K562 (cell line): ENCODE data around the gene ST7. TPM values are rescaled to one million over a fixed set of nuclear protein-coding genes. Genes with fewer than 3 reads are reported as not detected.

ENCODE experiments used
- ATAC-seq: fragments of 200-7000 bp; cut with Tn5 transposase; 3 replicates; pipeline ENCODE4 v1.9.1; 2020; ENCODE audit warnings: moderate library complexity
- BruUV-seq: library from RNA; stranded (reverse); fragments of 400-500 nt; replicated peaks from 2 replicates; lab custom pipeline; 2021; lab: Mats Ljungman, UMichigan
- CTCF ChIA-PET: fragments of 300-600 bp; formaldehyde crosslinking; extraction: SDS; loops from one replicate; lab custom pipeline; 2021; ENCODE audit warnings: low intra/inter-chr PET ratio; lab: Yijun Ruan, JAX
- POLR2A ChIA-PET: fragments of 300-600, 350-650 bp; sonication (Branson Sonifier 250); formaldehyde crosslinking; extraction: SDS; loops from one replicate; lab custom pipeline; 2021; ENCODE audit warnings: antibody characterized with exemption, inconsistent platforms; lab: Yijun Ruan, JAX
- DNase-seq, 4 experiments: peaks; one replicate each; pipeline versions ENCODE4 v3.0.0 to v3.0.0-alpha.2; 2011 to 2018; ENCODE audit warnings: low spot score in 3 of 4, mixed read lengths in 3 of 4; ENCODE audit errors: extremely low read depth in 1 of 4
- FAIRE-seq: peaks from 2 replicates; lab custom pipeline; 2011; peaks lifted over from hg19 to GRCh38; lab: Jason Lieb, UNC
- H2AFZ ChIP-seq: 2 replicates; pipeline ENCODE4 v1.6.0; 2011; ENCODE audit warnings: low read depth, low read length, control low read depth, inconsistent platforms
- H3K27ac ChIP-seq: fragments of 200-600 bp; 3 replicates; pipeline ENCODE4 v1.8.0; 2011; ENCODE audit warnings: low read depth, mild to moderate bottlenecking, control low read depth, inconsistent platforms, low read length, moderate library complexity, mixed read lengths; ENCODE audit errors: extremely low read depth
- H3K27me3 ChIP-seq, 2 experiments: fragments of 300-600 bp in 1 of 2; 2 replicates in 1 of 2; 3 replicates in 1 of 2; pipeline versions ENCODE4 v1.6.0 to v1.8.0; 2011; ENCODE audit warnings: inconsistent platforms in 2 of 2, low read length in 2 of 2, mild to moderate bottlenecking in 1 of 2, mixed read lengths in 1 of 2, moderate library complexity in 1 of 2; ENCODE audit not compliant: control insufficient read depth in 2 of 2, insufficient read depth in 2 of 2
- H3K36me3 ChIP-seq: fragments of 300-600 bp; 3 replicates; pipeline ENCODE4 v1.8.0; 2011; ENCODE audit warnings: mild to moderate bottlenecking, low read length, inconsistent platforms; ENCODE audit not compliant: control insufficient read depth, insufficient read depth
- H3K4me1 ChIP-seq, 2 experiments: fragments of 200-600 bp in 1 of 2; replicated peaks in 1 of 2; 2 replicates in 1 of 2; 3 replicates in 1 of 2; pipeline versions ENCODE4 v1.5.1 to v1.8.0; 2011; ENCODE audit warnings: inconsistent platforms in 2 of 2, low read length in 2 of 2, mild to moderate bottlenecking in 1 of 2, mixed read lengths in 1 of 2, moderate library complexity in 1 of 2; ENCODE audit not compliant: control insufficient read depth in 2 of 2, insufficient read depth in 2 of 2
- H3K4me2 ChIP-seq: 2 replicates; pipeline ENCODE4 v1.6.1; 2011; ENCODE audit warnings: low read length, control low read depth, inconsistent platforms, mixed read lengths; ENCODE audit not compliant: insufficient read depth
- H3K4me3 ChIP-seq: fragments of 200-600 bp; sonication (generic), shearing (Covaris generic); 2 replicates; pipeline ENCODE4 v1.5.1; 2016; ENCODE audit warnings: control low read depth, inconsistent platforms
- H3K79me2 ChIP-seq: fragments of 200-600 bp; 3 replicates; pipeline ENCODE4 v1.8.0; 2011; ENCODE audit warnings: low read length, inconsistent platforms; ENCODE audit not compliant: control insufficient read depth, insufficient read depth
- H3K9ac ChIP-seq, 2 experiments: 2 replicates each; pipeline versions ENCODE4 v1.6.0 to v1.6.1; 2011; ENCODE audit warnings: low read depth in 2 of 2, low read length in 2 of 2, control low read depth in 1 of 2, inconsistent platforms in 1 of 2, mild to moderate bottlenecking in 1 of 2, mixed read lengths in 1 of 2; ENCODE audit not compliant: insufficient read depth in 1 of 2
- H3K9me1 ChIP-seq: one replicate; pipeline ENCODE4 v1.6.0; 2011; ENCODE audit warnings: inconsistent platforms, mild to moderate bottlenecking, low read length, moderate library complexity; ENCODE audit not compliant: control insufficient read depth, insufficient read depth
- H3K9me3 ChIP-seq: replicated peaks from 2 replicates; pipeline ENCODE4 v1.5.1; 2011; ENCODE audit warnings: low read depth, low read length, inconsistent platforms; ENCODE audit not compliant: control insufficient read depth, insufficient read depth
- H4K20me1 ChIP-seq: replicated peaks from 2 replicates; pipeline ENCODE4 v1.6.1; 2011; ENCODE audit warnings: low read length, inconsistent platforms, mixed read lengths; ENCODE audit not compliant: control insufficient read depth, insufficient read depth
- C11orf30 ChIP-seq: fragments of 450-650 bp; IDR thresholded peaks from 2 replicates; pipeline ENCODE4 v1.6.1; 2016; ENCODE audit warnings: low read depth, mild to moderate bottlenecking
- ERF ChIP-seq: fragments of 450-650 bp; formaldehyde crosslinking; IDR thresholded peaks from 2 replicates; pipeline ENCODE4 v1.4.0; 2020; ENCODE audit warnings: mild to moderate bottlenecking, mixed read lengths
- MCM3 ChIP-seq: fragments of 450-650 bp; IDR thresholded peaks from 2 replicates; pipeline ENCODE4 v1.6.1; 2016
- NCOR1 ChIP-seq: fragments of 450-650 bp; IDR thresholded peaks from 2 replicates; pipeline ENCODE4 v1.6.1; 2016; ENCODE audit warnings: mild to moderate bottlenecking, moderate library complexity
- SRSF1 ChIP-seq: fragments of 200-400 bp; formaldehyde crosslinking; IDR thresholded peaks from 2 replicates; pipeline ENCODE4 v1.6.1; 2017; ENCODE audit warnings: mild to moderate bottlenecking, low read depth, low read length, moderate library complexity
- STAG1 ChIP-seq: sonication (generic); formaldehyde crosslinking; IDR thresholded peaks from 2 replicates; pipeline ENCODE4 v1.5.0; 2020; ENCODE audit warnings: missing genetic modification reagents, borderline replicate concordance
- TAF1 ChIP-seq: IDR thresholded peaks from 2 replicates; pipeline ENCODE4 v1.6.1; 2011; ENCODE audit warnings: mild to moderate bottlenecking, low read length, moderate library complexity; ENCODE audit not compliant: insufficient read depth, control insufficient read depth, severe bottlenecking; ENCODE audit errors: extremely low read depth
- THRAP3 ChIP-seq: fragments of 450-650 bp; IDR thresholded peaks from 2 replicates; pipeline ENCODE4 v1.6.1; 2016; ENCODE audit warnings: mild to moderate bottlenecking, inconsistent platforms, borderline replicate concordance
- ZNF316 ChIP-seq: fragments of 450-650 bp; IDR thresholded peaks from 2 replicates; pipeline ENCODE4 v1.6.1; 2016
- ZNF644 ChIP-seq: fragments of 200-800 bp; sonication (Bioruptor generic); IDR thresholded peaks from 2 replicates; pipeline ENCODE4 v1.6.1; 2016; ENCODE audit warnings: low read depth, missing genetic modification characterization, missing compliant biosample characterization
- WGBS: fragments of 100-300 bp; shearing (Covaris generic); methylation state at CpG from one replicate; pipeline ENCODE4 v1.1.6; 2016; ENCODE audit warnings: low coverage, mixed read lengths; ENCODE audit not compliant: insufficient coverage; ENCODE audit errors: missing lambda C conversion rate; 5-methylcytosine and 5-hydroxymethylcytosine counted together
- in situ Hi-C: fragments of 300-500 bp; cut with MboI; formaldehyde crosslinking; loops from 4 replicates; pipeline ENCODE4 v1.15.0; 2018; ENCODE audit warnings: inconsistent platforms, mixed read lengths
- intact Hi-C: fragments of 100-400 bp; cut with micrococcal nuclease; formaldehyde crosslinking; loops from 2 replicates; pipeline ENCODE4 v1.14.2; 2022
- polyA plus RNA-seq, 8 experiments: library from polyadenylated mRNA; depleted of rRNA in 4 of 8; stranded (reverse) in 5 of 8; unstranded in 3 of 8; fragments of >200 nt; fragmentation: Nextera tagmentation in 2 of 8; fragmentation: Illumina TruSeq in 1 of 8; extraction: Ambion mirVana in 2 of 8; extraction: Trizol in 1 of 8; gene quantifications; 2 replicates each; pipeline versions ENCODE4 v1.2.1 to v1.2.3, GENCODE V29; 2011 to 2014; ENCODE audit warnings: inconsistent platforms in 1 of 8, missing spikeins in 1 of 8
- total RNA-seq, 7 experiments: library from RNA; depleted of rRNA in 6 of 7; stranded (reverse); fragments of >200 nt in 6 of 7; fragmentation: Illumina TruSeq in 2 of 7; extraction: Trizol in 2 of 7; gene quantifications; 2 replicates each; pipeline versions ENCODE4 v1.2.1 to v1.2.3, GENCODE V29; 2011 to 2021; ENCODE audit warnings: low replicate concordance in 1 of 7
- TF ChIP-seq, protein P1 (sequence below), 2 experiments: fragments of 450-650 bp; IDR thresholded peaks; 2 replicates each; pipeline ENCODE4 v1.6.1; 2016
- TF ChIP-seq, protein P2 (sequence below), 3 experiments: fragments of 200-800 bp in 1 of 3; fragments of 250-450 bp in 1 of 3; fragments of 450-650 bp in 1 of 3; sonication (Bioruptor Pico) in 1 of 3; sonication (Bioruptor generic) in 1 of 3; formaldehyde crosslinking in 1 of 3; IDR thresholded peaks; 2 replicates each; pipeline versions ENCODE4 v1.6.1 to v1.8.0; 2016 to 2022; ENCODE audit warnings: mild to moderate bottlenecking in 2 of 3, missing genetic modification characterization in 2 of 3, missing compliant biosample characterization in 1 of 3, moderate library complexity in 1 of 3
- TF ChIP-seq, protein P3 (sequence below): fragments of 450-650 bp; IDR thresholded peaks from 2 replicates; pipeline ENCODE4 v1.6.1; 2016; ENCODE audit warnings: mild to moderate bottlenecking

The ST7 gene
- total and polyA plus RNA-seq, 9 of the 15 experiments (the other 6 are each of a cell fraction or from before 2014, with no cell fraction given) = 23.9 to 56.3 (median 36.9) TPM

DNA sequence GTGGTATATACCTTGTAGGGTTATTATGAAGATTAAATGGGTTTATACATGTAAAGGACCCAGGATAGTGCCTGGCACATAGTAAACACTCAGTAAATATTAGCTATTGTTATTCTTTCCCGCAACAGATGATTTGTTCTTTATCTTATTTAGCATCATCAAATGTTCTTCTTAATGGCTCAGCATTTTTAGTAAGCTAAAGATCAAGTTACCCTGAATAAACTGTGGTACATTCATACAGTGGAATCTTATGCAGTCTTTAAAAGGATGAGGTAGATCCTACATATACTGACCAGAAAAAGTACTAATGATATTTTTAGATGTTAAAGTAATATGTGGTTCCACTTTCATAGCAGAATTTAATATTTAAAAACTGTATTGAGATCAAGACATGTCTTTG lies 65.4 kb downstream of the ST7 start:
- H2AFZ ChIP-seq = no peak overlapping the region
- in situ Hi-C loops (no loop called here), intact Hi-C loops (loop anchor here (5.0 to 10.0 kb wide), 2 partner anchors 156 to 804 kb away; partner anchors contain the start of genes CAPZA2 and TES)
- no TSS peak for BruUV-seq
- FAIRE-seq (no peak), ATAC-seq (no peak), DNase-seq (no peak)
- peaks cover 5% of the 10 kb centered on the region; the same call in 1 of the 2 replicates for H4K20me1 ChIP-seq
- peak overlapping the region in 1 of 2 experiments; percentile 10; a peak in 1 of 4 replicates for H3K9ac ChIP-seq
- 76% methylated on average over 1 of the region's 1 CpG for WGBS
- H3K4me3 ChIP-seq = no peak overlapping the region
- H3K79me2 ChIP-seq = peaks cover 96% of the 10 kb centered on the region
- H3K9me1 ChIP-seq = no peaks in the 10 kb centered on the region
- peaks cover 26% of the 10 kb centered on the region; the same call in 2 of the 3 replicates for H3K36me3 ChIP-seq
- ChIA-PET CTCF (no interaction called here), POLR2A (interaction anchor here (1.1 to 2.6 kb wide), 4 partner anchors 10 to 68 kb away, joined by 3 to 11 read pairs (median 8); no protein-coding TSS in a partner anchor)
- H3K4me2 ChIP-seq = no peak overlapping the region; the same call in 1 of the 2 replicates
- peaks cover 11 to 61% of the 10 kb centered on the region in 2 experiments for H3K4me1 ChIP-seq
- no peaks in the 10 kb centered on the region for H3K27me3 ChIP-seq
- H3K9me3 ChIP-seq = no peaks in the 10 kb centered on the region
- no peak overlapping the region; the same call in 2 of the 3 replicates for H3K27ac ChIP-seq
- TF ChIP-seq TAF1 = no peak
- TF ChIP-seq THRAP3 = no peak
- no peak for TF ChIP-seq MCM3
- TF ChIP-seq, protein P1, sequence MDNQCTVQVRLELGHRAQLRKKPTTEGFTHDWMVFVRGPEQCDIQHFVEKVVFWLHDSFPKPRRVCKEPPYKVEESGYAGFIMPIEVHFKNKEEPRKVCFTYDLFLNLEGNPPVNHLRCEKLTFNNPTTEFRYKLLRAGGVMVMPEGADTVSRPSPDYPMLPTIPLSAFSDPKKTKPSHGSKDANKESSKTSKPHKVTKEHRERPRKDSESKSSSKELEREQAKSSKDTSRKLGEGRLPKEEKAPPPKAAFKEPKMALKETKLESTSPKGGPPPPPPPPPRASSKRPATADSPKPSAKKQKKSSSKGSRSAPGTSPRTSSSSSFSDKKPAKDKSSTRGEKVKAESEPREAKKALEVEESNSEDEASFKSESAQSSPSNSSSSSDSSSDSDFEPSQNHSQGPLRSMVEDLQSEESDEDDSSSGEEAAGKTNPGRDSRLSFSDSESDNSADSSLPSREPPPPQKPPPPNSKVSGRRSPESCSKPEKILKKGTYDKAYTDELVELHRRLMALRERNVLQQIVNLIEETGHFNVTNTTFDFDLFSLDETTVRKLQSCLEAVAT (IDR thresholded peaks at IDR 0.05) = no peak
- no peak for TF ChIP-seq ERF (CRISPR knock-in tag)
- TF ChIP-seq, protein P2, sequence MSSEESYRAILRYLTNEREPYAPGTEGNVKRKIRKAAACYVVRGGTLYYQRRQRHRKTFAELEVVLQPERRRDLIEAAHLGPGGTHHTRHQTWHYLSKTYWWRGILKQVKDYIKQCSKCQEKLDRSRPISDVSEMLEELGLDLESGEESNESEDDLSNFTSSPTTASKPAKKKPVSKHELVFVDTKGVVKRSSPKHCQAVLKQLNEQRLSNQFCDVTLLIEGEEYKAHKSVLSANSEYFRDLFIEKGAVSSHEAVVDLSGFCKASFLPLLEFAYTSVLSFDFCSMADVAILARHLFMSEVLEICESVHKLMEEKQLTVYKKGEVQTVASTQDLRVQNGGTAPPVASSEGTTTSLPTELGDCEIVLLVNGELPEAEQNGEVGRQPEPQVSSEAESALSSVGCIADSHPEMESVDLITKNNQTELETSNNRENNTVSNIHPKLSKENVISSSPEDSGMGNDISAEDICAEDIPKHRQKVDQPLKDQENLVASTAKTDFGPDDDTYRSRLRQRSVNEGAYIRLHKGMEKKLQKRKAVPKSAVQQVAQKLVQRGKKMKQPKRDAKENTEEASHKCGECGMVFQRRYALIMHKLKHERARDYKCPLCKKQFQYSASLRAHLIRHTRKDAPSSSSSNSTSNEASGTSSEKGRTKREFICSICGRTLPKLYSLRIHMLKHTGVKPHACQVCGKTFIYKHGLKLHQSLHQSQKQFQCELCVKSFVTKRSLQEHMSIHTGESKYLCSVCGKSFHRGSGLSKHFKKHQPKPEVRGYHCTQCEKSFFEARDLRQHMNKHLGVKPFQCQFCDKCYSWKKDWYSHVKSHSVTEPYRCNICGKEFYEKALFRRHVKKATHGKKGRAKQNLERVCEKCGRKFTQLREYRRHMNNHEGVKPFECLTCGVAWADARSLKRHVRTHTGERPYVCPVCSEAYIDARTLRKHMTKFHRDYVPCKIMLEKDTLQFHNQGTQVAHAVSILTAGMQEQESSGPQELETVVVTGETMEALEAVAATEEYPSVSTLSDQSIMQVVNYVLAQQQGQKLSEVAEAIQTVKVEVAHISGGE (CRISPR knock-in tag; IDR thresholded peaks at IDR 0.05) = no peak
- no peak for TF ChIP-seq SRSF1
- TF ChIP-seq C11orf30 = peak; percentile 61
- TF ChIP-seq NCOR1 = 0 out of 2 replicates have a peak, but pooled peaks have one; percentile 4
- TF ChIP-seq, protein P3, sequence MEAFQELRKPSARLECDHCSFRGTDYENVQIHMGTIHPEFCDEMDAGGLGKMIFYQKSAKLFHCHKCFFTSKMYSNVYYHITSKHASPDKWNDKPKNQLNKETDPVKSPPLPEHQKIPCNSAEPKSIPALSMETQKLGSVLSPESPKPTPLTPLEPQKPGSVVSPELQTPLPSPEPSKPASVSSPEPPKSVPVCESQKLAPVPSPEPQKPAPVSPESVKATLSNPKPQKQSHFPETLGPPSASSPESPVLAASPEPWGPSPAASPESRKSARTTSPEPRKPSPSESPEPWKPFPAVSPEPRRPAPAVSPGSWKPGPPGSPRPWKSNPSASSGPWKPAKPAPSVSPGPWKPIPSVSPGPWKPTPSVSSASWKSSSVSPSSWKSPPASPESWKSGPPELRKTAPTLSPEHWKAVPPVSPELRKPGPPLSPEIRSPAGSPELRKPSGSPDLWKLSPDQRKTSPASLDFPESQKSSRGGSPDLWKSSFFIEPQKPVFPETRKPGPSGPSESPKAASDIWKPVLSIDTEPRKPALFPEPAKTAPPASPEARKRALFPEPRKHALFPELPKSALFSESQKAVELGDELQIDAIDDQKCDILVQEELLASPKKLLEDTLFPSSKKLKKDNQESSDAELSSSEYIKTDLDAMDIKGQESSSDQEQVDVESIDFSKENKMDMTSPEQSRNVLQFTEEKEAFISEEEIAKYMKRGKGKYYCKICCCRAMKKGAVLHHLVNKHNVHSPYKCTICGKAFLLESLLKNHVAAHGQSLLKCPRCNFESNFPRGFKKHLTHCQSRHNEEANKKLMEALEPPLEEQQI = peak; percentile 15; the same call in 1 of the 2 replicates
- no peak for TF ChIP-seq STAG1 (CRISPR knock-in tag)
- peak; percentile 70 for TF ChIP-seq ZNF316
- no peak for TF ChIP-seq ZNF644 (tag)
